ENCODE measurements around the gene CST11. TPM values are rescaled to one million over a fixed set of nuclear protein-coding genes. Genes with fewer than 3 reads are reported as not detected.

The CST11 gene
- total RNA-seq, 1 donor from 2014 or later: not detected

DNA sequence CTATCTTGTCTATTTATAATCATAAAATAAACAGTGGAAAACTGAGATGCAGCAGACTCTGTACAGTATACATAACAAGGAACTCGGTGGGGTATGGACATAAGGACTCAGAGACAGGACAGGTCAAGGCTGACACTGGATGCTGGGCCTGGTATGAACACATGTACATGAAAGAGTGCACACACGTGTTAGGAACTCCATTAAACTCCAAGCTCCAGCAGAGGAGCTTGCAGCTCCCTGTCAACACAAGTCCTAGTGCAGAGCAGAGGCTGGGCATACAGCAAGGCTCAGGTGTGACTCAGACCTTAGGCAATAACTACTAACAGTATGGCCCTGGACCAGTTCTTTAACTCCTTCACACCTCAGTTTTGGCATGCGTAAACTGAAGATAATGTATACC lies 48.5 kb downstream of the CST11 start:
- Mint-ChIP-seq H3K27ac (ENCODE audit: unreplicated experiment) (no peak overlapping the region), H3K4me3 (ENCODE audit: unreplicated experiment) (no peak overlapping the region), H3K27me3 (ENCODE audit: unreplicated experiment) (no peaks in the 10 kb centered on the region), H3K36me3 (ENCODE audit: low read depth, unreplicated experiment) (no peaks in the 10 kb centered on the region), H3K9me3 (ENCODE audit: unreplicated experiment) (no peaks in the 10 kb centered on the region), H3K4me1 (ENCODE audit: unreplicated experiment) (no peaks in the 10 kb centered on the region)
- DNase-seq (ENCODE audit: low spot score): no peak
- TF ChIP-seq, protein P1, sequence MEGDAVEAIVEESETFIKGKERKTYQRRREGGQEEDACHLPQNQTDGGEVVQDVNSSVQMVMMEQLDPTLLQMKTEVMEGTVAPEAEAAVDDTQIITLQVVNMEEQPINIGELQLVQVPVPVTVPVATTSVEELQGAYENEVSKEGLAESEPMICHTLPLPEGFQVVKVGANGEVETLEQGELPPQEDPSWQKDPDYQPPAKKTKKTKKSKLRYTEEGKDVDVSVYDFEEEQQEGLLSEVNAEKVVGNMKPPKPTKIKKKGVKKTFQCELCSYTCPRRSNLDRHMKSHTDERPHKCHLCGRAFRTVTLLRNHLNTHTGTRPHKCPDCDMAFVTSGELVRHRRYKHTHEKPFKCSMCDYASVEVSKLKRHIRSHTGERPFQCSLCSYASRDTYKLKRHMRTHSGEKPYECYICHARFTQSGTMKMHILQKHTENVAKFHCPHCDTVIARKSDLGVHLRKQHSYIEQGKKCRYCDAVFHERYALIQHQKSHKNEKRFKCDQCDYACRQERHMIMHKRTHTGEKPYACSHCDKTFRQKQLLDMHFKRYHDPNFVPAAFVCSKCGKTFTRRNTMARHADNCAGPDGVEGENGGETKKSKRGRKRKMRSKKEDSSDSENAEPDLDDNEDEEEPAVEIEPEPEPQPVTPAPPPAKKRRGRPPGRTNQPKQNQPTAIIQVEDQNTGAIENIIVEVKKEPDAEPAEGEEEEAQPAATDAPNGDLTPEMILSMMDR (IDR thresholded peaks at IDR 0.05; ENCODE audit: unreplicated experiment): no peak

DNA sequence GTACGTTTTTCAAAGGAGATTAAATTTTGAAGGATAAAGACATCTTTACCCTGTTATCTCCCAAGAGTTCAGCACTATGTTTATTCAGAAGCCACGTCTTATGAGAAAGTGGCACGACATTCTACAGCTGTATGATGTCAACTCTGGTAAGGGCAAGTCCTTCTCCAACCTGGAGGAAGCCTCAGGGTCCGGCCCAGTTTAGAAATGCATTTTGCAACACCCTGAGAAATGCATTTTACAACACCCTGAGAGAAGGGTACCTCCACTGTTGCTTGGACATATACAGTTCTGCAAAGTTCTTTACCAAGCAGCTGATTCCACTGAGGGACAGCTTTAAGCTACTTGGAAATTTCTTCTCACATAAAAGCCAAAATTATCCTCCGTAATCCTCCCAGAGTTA lies 48.9 kb downstream of the CST11 start:
- H3K9me3 Mint-ChIP-seq (ENCODE audit: unreplicated experiment): no peaks in the 10 kb centered on the region
- TF ChIP-seq, protein P1 (IDR thresholded peaks at IDR 0.05; ENCODE audit: unreplicated experiment): no peak
- DNase-seq (ENCODE audit: low spot score): no peak
- no peaks in the 10 kb centered on the region for H3K27me3 Mint-ChIP-seq (ENCODE audit: unreplicated experiment)
- no peak overlapping the region for H3K27ac Mint-ChIP-seq (ENCODE audit: unreplicated experiment)
- no peak overlapping the region for H3K4me3 Mint-ChIP-seq (ENCODE audit: unreplicated experiment)
- no peaks in the 10 kb centered on the region for H3K4me1 Mint-ChIP-seq (ENCODE audit: unreplicated experiment)
- no peaks in the 10 kb centered on the region for H3K36me3 Mint-ChIP-seq (ENCODE audit: low read depth, unreplicated experiment)

DNA sequence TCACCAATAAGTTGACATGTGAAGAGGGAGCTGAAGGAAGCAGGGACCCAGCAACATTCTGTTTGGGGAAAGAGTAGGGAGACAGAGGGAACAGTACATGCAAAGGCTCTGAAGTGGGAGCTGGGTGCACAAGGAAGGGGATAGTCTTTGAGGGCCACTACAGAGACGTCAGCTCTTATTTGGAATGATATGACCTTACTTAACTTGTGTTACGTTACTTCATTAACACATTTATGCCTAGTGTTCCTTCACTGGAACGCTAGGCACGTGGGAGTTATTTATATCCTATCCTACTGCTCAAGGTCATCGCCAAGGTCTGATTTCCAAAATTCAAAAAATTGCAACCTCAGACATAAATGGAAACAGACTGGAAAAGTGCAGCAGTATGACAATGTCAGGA lies 51.6 kb downstream of the CST11 start:
- H3K27ac Mint-ChIP-seq (ENCODE audit: unreplicated experiment): no peak overlapping the region
- TF ChIP-seq, protein P1 (IDR thresholded peaks at IDR 0.05; ENCODE audit: unreplicated experiment): no peak
- H3K4me1 Mint-ChIP-seq (ENCODE audit: unreplicated experiment): peaks cover 10% of the 10 kb centered on the region
- no peaks in the 10 kb centered on the region for H3K9me3 Mint-ChIP-seq (ENCODE audit: unreplicated experiment)
- no peak overlapping the region for H3K4me3 Mint-ChIP-seq (ENCODE audit: unreplicated experiment)
- no peaks in the 10 kb centered on the region for H3K36me3 Mint-ChIP-seq (ENCODE audit: low read depth, unreplicated experiment)
- no peaks in the 10 kb centered on the region for H3K27me3 Mint-ChIP-seq (ENCODE audit: unreplicated experiment)
- no peak for DNase-seq (ENCODE audit: low spot score)

Other genes starting within 250 kb of the CST11 start
- 24.5 TPM for gene NXT1, start 102.1 kb downstream of the CST11 start, total RNA-seq (ENCODE audit: unreplicated experiment)
- gene GZF1, start 90.7 kb downstream of the CST11 start, total RNA-seq (ENCODE audit: unreplicated experiment): 9.6 TPM
- gene NAPB, start 31.4 kb downstream of the CST11 start, total RNA-seq (ENCODE audit: unreplicated experiment): 9.6 TPM
- not detected for gene CSTL1, start 13.2 kb downstream of the CST11 start, total RNA-seq (ENCODE audit: unreplicated experiment)
- gene CST8, start 38.2 kb upstream of the CST11 start, total RNA-seq (ENCODE audit: unreplicated experiment): not detected
- gene CST9L, start 115.6 kb upstream of the CST11 start, total RNA-seq (ENCODE audit: unreplicated experiment): not detected
- not detected for gene CST9, start 153.0 kb upstream of the CST11 start, total RNA-seq (ENCODE audit: unreplicated experiment)
- gene CST3, start 185.1 kb upstream of the CST11 start, total RNA-seq (ENCODE audit: unreplicated experiment): 40.6 TPM
- not detected for gene CST4, start 236.2 kb upstream of the CST11 start, total RNA-seq (ENCODE audit: unreplicated experiment)

Measured in endothelial cell (in vitro differentiated cells).